ENCODE results near the gene SLC39A7. TPM values are rescaled to one million over a fixed set of nuclear protein-coding genes. Genes with fewer than 3 reads are reported as not detected.

Gene SLC39A7
- total and polyA plus RNA-seq, 2 of the 13 experiments (the other 11 are each of a cell fraction or from before 2014, with no cell fraction given), result 142 to 229 TPM

GRCh38 chr6:33247977-33248642 is 47.4 kb downstream of the SLC39A7 start (continued):
- TF ChIP-seq ZFYVE20 (CRISPR knock-in tag; IDR thresholded peaks at IDR 0.05; ENCODE audit: borderline replicate concordance, low read depth) (no peak), EP300 (IDR thresholded peaks at IDR 0.05; ENCODE audit: low read depth in 2 of 2, low read length in 2 of 2) (no peak), EP300 (CRISPR knock-in tag; IDR thresholded peaks at IDR 0.05; ENCODE audit: borderline replicate concordance) (no peak), GATAD1 (CRISPR knock-in tag; IDR thresholded peaks at IDR 0.05) (peak; percentile 58; the same call in 1 of the 2 replicates), RFX5 (IDR thresholded peaks at IDR 0.05; ENCODE audit: low read depth, low read length) (no peak), KDM5A (IDR thresholded peaks at IDR 0.05; ENCODE audit: borderline replicate concordance, low read length) (peak; percentile 24; the same call in 1 of the 2 replicates), TBX3 (IDR thresholded peaks at IDR 0.05; ENCODE audit: borderline replicate concordance) (no peak), PHF21A (CRISPR knock-in tag; IDR thresholded peaks at IDR 0.05) (no peak), TBX2 (CRISPR knock-in tag; IDR thresholded peaks at IDR 0.05; ENCODE audit: borderline replicate concordance) (no peak), ZNF414 (CRISPR knock-in tag; IDR thresholded peaks at IDR 0.05) (0 out of 2 replicates have a peak, but pooled peaks have one; percentile 12), ATM (IDR thresholded peaks at IDR 0.05; ENCODE audit: borderline replicate concordance) (no peak), PCBP2 (optimal IDR thresholded peaks at IDR 0.05; ENCODE audit: low read depth, low read length, poor library complexity, severe bottlenecking) (no peak), ZNF710 (CRISPR knock-in tag; IDR thresholded peaks at IDR 0.05; ENCODE audit: borderline replicate concordance) (no peak), ZNF549 (CRISPR knock-in tag; IDR thresholded peaks at IDR 0.05) (no peak), NFAT5 (CRISPR knock-in tag; IDR thresholded peaks at IDR 0.05) (no peak), HNRNPK (IDR thresholded peaks at IDR 0.05; ENCODE audit: low read depth, low read length, poor library complexity, severe bottlenecking) (no peak), SALL2 (CRISPR knock-in tag; IDR thresholded peaks at IDR 0.05) (peak; percentile 29; the same call in 1 of the 2 replicates), CBX5 (CRISPR knock-in tag; IDR thresholded peaks at IDR 0.05; ENCODE audit: borderline replicate concordance) (no peak), ZNF879 (CRISPR knock-in tag; IDR thresholded peaks at IDR 0.05) (no peak), ZNF3 (CRISPR knock-in tag; IDR thresholded peaks at IDR 0.05) (no peak), NCOA1 (CRISPR knock-in tag; IDR thresholded peaks at IDR 0.05) (no peak), TARDBP (CRISPR knock-in tag; IDR thresholded peaks at IDR 0.05) (peak; percentile 18; the same call in 1 of the 2 replicates), KDM3A (CRISPR knock-in tag; IDR thresholded peaks at IDR 0.05; ENCODE audit: low read depth) (no peak; the same call in 1 of the 2 replicates), RAD51 (IDR thresholded peaks at IDR 0.05; ENCODE audit: borderline replicate concordance) (no peak)
